EH (cell line): ENCODE results near the gene CNPY1.

ENCODE experiments used
- DNase-seq: peaks from one replicate; pipeline ENCODE4 v3.0.0-alpha.2; 2015; ENCODE audit warnings: low read depth

Gene CNPY1

DNA sequence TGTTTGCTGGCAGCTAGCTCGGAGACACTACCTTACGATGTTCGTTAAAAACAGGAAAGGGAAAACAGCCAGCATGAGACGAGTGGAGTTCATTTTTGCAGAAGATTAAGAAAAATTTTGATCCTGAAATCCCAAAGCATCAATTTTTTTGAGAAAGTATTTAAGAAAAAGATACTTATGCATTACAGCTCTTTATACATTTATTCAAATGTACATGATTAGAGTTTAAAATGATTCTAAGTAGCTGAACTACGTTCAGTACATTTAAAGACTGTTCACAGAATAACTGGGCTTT lies 34.7 kb downstream of the CNPY1 start:
- no peak for DNase-seq

DNA sequence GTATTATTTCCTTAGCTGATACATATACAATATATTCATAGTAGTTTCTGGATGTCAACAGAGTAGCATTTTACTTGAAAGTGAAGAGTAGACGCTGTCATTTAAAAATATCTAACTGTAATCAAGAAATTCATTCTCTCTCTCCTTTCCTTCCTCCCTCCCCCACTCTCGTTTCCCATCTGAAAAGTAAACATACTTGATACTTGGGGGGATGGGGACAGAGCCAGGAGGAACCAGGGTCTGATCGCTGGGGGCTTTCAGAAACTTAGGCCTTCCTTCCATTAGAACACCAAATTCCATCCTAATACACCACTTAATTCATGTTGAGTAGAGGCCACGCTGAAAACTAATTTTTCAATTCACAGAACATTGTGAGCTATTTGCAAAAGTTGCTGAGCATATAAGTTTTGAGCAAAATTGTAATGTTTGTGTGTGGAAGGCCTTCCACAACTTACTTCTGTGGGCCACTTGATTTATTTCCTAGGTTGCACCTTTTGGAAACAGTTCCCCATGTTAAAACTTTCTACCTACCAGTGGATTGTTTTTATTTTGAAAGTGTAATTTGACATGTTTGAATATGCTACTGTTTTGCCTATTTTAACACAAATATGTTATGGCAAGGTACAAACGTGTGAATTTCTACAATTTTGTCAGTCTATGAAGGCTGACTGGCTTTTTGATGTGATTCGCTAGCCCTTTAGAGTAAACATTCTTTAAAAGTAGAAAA lies 35.2 kb downstream of the CNPY1 start:
- DNase-seq, result no peak

DNA sequence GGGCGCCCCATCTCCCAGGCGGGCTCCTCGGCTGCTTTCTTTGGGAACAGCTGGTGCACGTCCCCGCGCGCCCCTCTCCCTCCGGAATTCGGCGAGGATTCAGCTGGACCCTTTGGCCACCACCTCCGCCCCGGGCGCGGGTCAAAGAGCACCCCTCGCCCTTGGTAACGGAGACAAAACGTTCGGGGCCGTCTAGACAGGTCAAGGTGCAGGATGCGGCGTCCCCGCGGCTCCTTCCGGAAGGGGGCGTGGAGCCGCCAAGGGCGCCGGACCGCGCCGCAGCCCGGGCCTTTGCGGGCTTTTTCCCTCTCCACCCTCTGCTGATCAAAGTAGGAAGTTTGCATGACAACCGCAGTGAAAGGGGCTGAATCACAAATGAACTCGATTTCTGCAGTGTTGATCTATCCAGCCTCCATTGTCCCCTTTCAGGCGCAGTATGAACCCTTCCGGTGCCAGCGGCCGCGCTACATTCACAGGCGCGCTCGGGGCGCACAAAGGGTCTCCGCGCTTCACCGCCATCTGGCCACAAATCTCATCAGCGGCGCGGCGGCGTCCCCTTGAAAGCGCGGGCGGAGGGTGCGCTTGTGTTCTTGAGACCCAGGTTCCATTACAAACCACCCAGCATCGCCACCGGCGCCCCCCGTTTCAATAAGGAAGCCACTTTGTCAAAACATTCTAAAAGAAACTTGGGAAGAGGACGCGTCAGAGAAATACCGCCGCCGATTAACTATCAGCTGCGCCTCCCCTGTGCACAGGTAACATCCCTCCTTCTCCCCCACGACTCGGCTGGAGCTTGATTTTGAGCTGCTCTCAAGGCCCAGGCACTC lies 36.4 kb downstream of the CNPY1 start:
- no peak for DNase-seq

DNA sequence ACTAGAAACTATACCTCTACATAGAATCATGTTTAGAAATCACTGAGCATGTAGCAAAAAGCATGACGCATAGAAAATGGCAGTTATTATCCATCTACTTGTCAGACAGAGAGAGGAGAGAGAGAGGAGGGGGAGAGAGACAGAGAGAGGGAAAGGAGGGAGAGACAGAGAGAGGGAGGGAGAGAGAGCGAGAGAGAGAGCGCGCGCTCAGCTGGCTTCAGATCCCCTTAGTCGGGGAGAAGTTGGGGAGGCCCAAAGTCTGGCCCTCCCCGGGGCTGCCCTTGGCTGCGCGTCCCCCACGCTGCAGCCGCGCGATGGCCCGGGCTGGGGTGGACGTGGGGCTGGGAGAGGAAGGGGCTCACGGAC lies 37.0 kb downstream of the CNPY1 start:
- no peak for DNase-seq

DNA sequence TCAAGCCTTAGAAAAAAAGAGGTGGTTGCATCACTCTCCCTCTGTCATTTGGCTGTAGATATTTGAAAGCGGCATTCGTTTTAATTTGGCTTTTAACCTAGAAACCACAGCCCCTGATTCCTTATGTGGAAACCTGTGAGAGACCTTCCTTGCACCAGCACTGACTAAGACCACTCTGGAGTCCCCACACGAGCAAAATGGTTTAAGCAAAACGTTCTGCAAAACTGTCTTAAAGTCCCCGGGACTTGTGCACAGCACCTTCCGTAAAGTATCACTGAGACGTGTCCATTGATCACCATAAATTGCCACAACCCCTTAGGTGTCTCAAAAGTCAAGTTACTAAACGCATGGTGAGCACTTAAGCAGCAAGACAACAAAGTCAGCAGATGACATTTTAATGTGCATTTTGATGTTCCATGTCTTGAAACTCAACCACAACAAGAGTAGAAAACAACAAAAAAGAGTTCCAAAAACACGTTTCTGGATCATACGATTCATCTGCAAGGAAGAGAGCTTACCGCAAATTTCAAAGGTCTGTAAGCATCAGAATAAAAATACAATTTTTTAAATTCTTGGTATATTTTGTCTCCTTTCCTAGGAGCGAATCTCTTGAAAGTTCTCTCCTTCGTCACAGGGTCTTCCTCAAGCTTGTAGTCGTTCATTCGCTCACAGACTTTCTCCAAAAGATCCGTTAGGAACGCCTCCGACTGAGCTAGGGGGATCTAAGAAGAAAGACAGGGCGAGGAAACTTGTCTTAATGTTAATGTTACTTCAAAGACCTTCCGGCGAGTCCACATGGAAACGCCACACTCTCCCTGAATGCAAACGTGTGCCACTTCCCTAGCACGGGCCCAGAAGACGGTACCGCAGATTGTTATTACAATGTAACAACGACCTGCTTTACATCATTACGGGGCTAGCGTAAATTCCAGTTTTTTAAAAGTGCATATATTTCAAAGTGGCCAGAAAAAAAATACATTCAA lies 37.7 kb downstream of the CNPY1 start:
- no peak for DNase-seq

DNA sequence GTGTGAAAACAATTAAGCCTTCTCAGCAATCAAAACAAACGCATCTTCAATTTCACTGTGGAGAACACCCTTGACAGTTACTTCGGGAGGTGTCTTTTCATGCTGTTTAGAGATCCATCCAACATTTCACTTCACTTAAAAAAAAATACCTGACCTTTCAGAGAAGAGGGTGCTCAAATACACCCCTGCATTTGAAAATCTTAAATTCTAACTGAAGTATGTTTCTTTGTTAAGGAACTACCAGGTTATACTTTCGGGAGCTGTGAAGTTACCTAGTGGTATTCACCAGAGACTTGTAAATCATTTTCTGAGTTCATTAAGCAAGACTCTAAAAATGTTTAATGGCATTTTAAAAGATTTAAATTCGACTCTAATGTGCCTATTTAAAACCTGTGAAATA lies 38.8 kb downstream of the CNPY1 start:
- no peak for DNase-seq

DNA sequence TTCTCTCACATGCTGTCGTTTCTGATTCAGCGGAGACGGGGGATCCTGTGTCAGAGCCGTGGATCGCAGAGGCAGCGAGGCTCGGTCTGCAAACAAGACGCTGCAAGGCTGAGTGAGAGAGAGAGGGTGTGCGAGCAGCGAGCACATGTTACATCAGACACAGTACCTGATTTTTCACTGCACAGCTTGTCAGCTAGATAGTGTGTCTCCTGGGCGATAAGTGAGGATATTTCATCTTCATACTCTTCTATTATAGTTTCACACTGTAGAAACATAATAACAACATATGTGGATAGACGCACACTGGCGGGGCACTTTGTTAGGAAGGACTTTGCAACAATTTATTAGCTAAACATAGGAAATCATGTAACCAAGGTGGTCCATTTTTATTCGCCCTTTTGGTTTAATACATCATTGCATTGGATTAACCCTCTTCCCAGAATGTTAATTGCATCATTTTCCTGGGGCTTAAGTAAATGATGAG lies 39.5 kb downstream of the CNPY1 start:
- no peak for DNase-seq

DNA sequence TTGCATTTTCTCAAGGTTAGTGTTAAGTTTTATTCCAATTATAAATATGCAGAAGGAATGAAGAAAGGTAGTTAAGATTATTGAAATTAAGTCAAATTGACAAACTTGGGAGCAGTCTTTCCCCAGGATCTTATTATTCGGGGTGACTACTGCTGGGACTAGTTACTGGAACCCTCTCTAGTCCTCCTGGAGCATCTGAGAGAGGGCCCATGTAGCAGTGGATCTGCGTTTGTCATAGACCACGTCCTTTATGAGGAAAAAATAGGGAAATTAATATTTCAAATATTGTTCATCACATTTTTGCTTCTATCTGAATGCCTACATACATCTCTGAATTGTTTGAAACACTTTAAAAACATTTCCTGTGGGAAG lies 41.0 kb downstream of the CNPY1 start:
- DNase-seq, result no peak

DNA sequence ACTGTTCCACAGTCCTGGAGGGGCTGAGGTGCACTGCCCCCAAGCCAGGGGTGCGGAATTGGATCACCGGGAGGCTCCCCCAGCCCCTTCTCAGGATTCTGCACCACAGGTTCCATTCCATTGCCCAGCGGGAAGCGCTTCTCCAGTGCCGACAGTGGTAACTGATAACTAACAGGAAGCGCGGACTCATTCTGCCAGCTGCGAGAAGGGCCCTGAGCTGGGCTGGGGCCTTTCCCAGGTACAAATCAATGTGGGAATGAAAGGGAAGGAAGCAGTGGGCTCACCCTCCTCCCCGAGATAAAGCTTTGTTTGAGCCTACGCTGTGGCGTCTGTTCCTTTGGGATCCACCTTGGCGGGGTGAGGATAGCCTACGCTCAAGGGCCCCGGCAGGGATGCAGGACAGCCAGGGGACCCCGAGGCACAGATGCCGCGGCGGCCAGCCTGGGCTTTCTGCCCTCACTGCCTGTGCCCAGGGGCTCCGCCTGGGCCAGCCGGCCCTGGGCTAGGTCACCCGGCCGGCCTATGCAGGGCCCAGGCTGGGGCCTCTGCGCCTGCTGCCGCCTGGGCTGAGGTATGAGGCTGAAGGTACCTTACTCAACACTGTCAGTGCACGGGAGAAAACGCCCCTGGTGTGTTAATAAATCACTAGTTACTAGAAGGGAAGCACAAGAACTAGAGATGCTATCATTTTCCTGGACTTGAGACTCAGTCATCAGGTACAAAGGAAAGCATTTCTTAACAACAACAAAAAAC lies 49.0 kb downstream of the CNPY1 start:
- no peak for DNase-seq

DNA sequence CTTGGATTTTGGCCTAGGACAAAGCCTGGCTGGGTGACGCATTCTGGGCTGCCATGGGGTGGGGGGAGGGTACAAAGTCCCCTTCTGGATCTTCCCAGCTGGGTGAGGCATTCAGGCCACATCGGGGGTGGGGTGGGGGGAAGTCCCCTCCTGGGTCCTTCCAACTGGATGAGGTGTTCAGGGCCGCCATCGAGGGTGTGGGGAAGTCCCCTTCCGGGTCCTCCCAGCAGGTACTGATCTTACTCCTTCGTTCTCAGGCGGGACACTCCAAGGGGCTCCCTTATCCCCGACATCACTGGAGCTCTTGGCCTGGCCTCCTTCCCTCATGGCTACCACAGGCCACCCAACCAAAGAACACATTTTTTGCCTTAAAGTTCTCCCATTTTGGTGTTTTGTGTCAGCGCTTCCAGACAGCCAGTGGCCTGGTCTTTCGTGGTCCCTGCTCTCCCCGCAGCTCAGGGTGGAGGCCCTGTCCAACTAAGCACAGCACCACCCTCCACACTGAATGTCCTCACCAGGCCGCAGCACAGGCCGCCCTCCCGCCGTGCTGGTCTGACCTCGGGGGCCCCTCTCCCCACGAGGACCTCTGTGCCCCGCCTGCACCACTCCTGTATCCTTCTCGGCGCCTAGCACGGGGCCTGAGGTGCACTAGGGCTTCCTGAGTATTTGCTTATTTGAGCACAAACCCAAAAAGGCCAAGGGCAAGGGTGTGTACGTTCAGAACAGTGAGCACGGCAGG lies 49.9 kb downstream of the CNPY1 start:
- no peak for DNase-seq

DNA sequence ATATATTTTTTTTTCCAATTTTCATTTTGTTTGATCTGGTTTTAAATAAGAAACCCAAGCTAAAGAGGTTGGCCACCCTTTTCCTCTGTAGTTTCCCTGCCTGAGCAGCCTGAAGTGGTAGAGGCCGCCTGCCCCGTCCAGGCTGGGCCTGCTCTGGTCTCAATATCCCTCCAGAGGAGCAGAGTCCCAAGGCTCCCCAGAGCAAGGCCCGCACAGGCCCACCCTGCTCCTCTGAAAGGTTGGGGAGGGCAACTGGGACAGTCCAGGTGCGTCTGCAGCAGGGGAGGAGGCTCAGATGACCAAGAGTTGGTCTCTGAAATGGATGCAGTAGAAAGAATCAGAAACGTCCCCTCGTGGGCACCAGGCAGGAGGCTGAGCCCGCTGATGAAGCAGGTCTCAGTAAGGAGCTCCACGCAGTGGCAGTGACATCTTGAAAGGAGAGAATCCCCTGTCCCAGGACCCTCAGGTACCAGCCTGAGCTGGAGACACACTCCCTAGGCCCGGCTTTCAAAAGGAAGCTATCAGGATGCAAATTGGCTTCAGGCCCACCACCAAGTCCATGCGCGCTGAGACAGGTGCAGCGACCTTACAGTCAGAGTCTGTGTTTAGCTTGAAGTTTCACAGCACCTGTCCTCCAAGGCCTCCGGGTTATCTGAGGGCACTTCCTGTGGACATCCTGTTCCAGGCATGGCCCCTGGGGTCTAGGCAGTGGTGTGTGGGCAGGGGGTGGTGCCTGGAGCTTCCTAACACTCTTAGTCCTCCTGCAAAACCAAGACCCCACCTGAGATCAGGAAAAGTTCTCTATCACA lies 50.7 kb downstream of the CNPY1 start:
- no peak for DNase-seq

DNA sequence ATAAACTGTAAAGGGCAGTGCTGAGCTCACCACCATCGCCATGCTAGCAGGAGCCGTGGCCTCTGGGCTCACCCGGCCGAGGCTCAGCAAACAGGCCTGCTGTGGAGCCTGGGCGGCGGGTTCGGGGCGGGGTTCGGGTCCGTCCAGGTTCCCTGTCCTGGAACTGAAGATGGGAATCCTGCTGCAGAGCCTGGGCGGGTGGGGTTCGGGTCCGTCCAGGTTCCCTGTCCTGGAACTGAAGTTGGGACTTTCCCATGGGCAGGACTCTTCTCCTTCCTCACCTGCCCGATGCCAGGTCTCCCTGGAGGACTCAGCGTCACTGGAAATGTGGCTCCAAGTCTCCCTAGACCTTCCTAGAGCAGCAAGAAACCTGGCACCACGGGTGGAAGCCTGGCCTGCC lies 51.8 kb downstream of the CNPY1 start:
- no peak for DNase-seq

DNA sequence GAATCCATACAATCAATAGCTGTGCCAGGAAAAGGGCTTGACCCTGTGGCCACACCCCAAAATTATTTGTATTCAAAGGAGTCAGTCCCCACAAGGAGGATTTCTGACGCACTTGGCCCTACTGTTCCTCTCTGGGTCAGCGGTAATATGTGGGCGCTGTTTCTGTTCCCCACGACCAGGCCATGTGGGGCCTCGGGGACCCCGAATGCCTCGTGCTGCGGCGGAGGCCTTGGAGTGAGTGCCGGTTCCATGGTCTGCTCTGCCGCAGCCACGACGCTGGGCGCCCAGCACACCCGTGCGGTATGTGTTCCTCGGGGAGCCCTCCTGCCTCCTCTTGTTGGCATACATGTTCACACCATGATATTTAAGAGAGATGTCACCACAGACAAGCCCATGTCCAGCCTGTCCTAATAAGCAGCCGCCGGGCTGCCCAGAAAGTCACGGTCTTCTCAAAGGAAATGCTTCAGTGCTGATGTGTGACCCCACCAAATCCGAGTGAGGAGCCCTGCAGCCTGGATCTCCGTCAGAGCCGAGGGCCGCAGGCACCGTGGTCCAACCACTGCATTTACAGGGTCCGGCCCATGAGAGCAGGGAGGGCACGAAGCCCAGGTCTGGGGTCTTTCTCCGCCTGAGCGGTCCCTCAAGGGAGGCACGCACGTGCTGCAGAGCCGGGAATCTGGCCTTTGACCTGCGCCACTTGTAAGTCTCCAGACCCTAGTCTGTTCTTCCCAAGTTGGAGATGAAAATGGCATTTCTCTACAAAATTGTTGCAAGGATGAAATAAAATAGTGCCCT lies 52.4 kb downstream of the CNPY1 start:
- DNase-seq, result no peak

DNA sequence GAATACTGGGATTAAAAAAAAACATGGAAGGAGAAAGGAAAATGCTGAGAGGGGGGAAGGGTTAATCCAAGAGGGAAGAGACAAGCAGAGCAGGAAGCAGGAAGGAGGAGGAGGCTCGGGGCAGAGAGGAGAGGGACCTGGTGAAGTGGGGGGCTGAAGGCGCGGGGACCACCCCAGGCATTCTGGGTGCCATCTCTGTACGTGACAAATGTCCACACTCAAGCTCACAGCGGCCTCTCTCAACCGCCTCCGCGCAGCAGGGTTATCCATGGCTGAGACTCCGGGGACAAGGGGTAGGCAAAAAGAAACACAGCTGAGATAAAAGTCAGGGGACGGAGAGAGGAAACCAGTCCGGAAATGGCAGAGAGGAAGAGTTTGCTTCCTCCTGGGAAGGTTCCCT lies 54.5 kb downstream of the CNPY1 start:
- no peak for DNase-seq

DNA sequence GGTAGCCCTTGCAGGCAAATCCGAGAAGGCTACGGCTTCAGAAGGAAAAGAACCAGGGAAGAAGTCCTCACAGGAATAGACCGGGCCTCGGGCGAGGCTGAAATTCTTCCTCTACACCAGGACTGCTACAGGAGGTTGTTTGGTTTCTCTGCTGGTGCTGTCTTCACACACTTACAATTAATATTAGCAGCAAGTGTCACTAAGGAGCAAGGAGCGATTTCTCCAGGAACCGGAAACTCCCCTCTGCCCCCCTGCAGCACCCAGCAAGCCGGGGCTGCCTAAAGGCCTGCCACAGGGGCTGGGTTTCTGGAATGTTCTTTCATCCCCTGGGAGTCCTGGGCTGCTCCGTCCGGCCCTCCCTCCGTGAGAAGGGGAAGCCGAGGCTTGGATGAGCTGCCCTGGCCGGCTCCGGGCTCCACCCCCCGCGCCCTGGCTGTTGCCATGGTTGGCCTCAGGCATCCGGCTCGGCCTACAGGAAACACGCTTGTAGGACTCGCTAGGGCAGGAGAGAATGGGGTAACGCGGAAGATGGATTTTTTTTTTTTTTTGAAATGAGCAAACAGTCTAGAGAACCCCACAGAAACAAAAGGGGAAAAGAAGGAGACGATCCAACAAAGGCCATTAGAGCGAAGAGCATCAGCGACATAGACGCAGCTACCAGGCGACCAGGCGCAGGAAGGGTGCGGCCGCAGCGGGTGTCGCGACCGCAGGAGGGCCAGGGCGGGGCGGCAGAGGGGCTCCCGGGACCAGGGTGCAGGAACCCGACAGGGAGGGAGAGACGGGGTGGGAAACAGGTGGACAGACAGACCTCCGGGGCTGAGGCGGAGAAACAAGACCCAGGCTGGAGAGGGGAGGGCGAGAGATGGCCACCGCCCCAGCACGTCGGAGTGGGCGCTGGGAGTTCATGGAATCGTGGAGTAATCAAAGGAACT lies 55.4 kb downstream of the CNPY1 start:
- DNase-seq, result peak; percentile 17

DNA sequence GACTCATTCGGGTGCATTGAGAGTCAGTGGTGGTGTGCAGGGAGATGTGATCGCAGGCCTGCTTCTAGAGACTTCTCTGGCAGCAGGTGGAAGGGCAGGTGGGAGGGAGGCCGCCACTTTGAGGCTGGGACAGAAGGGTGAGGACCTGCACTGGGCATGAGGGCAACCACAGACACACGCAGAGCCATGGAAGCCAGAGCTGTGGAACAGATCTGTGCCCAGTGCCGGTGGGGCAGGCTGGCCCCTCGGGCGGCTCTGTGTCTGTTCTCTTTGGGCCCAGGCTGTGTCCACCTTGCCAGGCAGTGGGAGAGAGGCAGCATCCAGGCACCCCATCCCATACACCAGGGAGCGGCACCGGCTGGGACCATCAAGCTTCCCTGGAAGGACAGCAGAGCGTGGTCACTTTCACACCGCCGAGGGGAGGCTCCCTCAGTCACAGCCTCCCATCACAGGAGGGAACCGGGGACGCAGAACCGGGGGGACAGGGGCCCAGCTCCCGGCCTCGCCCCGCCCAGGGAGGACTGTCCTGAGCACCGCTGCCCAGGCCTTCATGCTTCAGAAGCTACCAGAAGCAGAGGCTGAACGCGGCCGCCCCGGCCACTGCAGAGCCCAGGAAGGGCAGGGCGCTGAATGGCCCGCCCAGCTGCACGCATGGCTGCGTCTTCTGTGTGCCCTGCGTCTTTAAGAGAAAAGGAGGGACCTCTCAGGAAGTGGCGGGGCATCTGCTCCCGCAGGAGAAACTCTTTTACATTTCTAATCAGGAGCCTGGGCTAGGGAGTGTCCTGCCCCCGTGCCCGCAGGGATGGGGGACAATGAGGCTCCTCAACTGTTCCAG lies 56.3 kb downstream of the CNPY1 start:
- peak; percentile 13 for DNase-seq

DNA sequence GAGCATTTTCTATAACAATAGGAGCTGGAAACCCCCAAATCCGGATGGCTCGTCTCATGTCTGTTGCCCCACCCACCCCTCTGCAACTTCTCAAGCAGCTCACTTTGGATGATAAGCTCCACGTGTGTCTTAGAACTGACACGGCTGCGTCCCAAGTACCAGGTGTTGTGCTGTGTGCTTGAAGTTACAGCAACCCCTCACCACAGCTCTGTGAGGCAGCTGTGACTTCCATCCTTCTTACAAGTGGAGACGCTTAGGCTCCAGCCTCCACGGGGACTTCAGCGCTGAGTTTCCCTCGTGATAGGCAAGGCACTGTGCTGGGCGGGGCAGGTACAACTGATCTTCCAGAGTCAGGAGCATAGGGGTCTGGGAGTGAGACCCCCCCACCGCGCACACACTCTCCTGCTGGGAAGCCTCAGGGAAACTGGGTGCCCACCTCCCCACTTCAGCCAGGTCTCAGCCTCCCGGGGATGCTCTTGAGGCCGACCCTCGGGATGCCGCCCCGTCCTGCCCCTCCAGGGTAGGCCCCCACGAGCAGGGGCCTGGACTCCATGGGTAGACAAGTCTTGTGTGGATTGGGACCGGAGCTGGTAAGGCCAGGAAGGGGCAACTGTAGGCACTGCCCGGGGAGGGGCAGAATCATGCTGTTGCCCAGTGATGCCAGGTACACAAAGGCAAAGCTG lies 57.1 kb downstream of the CNPY1 start:
- no peak for DNase-seq
